A549 (cell line): ENCODE data around the gene C14orf132. TPM values are rescaled to one million over a fixed set of nuclear protein-coding genes. Genes with fewer than 3 reads are reported as not detected.

Source experiments
- ATAC-seq, 2 experiments: fragments of 200-7000 bp in 1 of 2; fragments of >200 bp in 1 of 2; cut with Nextera tagmentation in 1 of 2; cut with Tn5 transposase in 1 of 2; 3 replicates each; pipeline versions ENCODE4 v1.8.0 to v1.9.1; 2018 to 2020; ENCODE audit warnings: mild to moderate bottlenecking in 1 of 2, moderate library complexity in 1 of 2
- CTCF ChIA-PET: fragments of 300-600 bp; sonication (Branson Sonifier 250); formaldehyde crosslinking; extraction: SDS; loops from one replicate; lab custom pipeline; 2021; ENCODE audit warnings: antibody characterized with exemption, inconsistent platforms; lab: Yijun Ruan, JAX
- POLR2A ChIA-PET: fragments of 350-600 bp; formaldehyde crosslinking; extraction: SDS; loops from one replicate; lab custom pipeline; 2021; ENCODE audit warnings: antibody characterized with exemption, inconsistent platforms; lab: Yijun Ruan, JAX
- DNase-seq, 2 experiments: peaks; one replicate each; pipeline versions ENCODE4 v3.0.0 to v3.0.0-alpha.2; 2011 to 2016; ENCODE audit warnings: low read depth in 1 of 2, low spot score in 1 of 2
- FAIRE-seq: peaks from 2 replicates; lab custom pipeline; 2011; peaks lifted over from hg19 to GRCh38; lab: Jason Lieb, UNC
- H3K27ac ChIP-seq, 2 experiments: fragments of >200 bp; sonication (Bioruptor Twin); formaldehyde crosslinking; 3 replicates each; pipeline ENCODE4 v1.5.1; 2016 to 2017
- H3K4me1 ChIP-seq: fragments of >200 bp; sonication (Bioruptor Twin); formaldehyde crosslinking; 3 replicates; pipeline ENCODE4 v1.6.1; 2016
- H3K4me2 ChIP-seq: fragments of >200 bp; sonication (Bioruptor Twin); formaldehyde crosslinking; 3 replicates; pipeline ENCODE4 v1.6.1; 2016
- H3K4me3 ChIP-seq: fragments of >200 bp; sonication (Bioruptor Twin); formaldehyde crosslinking; 3 replicates; pipeline ENCODE4 v1.5.1; 2016
- H3K9me3 ChIP-seq: fragments of >200 bp; sonication (Bioruptor Twin); formaldehyde crosslinking; 3 replicates; pipeline ENCODE4 v1.6.1; 2016
- BHLHE40 ChIP-seq: IDR thresholded peaks from 2 replicates; pipeline ENCODE4 v1.6.1; 2012; ENCODE audit warnings: low read depth, low read length, inconsistent platforms
- CHD4 ChIP-seq: fragments of 200-600 bp; sonication (generic); IDR thresholded peaks from 2 replicates; pipeline ENCODE4 v1.6.1; 2016; ENCODE audit warnings: antibody characterized with exemption, mild to moderate bottlenecking, borderline replicate concordance
- CTCF ChIP-seq: fragments of >200 bp; sonication (Bioruptor Twin); formaldehyde crosslinking; IDR thresholded peaks from 3 replicates; pipeline ENCODE4 v1.5.1; 2016
- E2F6 ChIP-seq: IDR thresholded peaks from 2 replicates; pipeline ENCODE4 v1.6.1; 2012; ENCODE audit warnings: low read depth, borderline replicate concordance
- EP300 ChIP-seq, 2 experiments: fragments of >200 bp; sonication (Bioruptor Twin); formaldehyde crosslinking; IDR thresholded peaks; 2 replicates in 1 of 2; 3 replicates in 1 of 2; pipeline ENCODE4 v1.6.1; 2016 to 2017
- ESRRA ChIP-seq: fragments of 150-350 bp; IDR thresholded peaks from 2 replicates; pipeline ENCODE4 v1.6.1; 2014; ENCODE audit warnings: mild to moderate bottlenecking, low read length, borderline replicate concordance
- HEYL ChIP-seq: fragments of 250-450 bp; sonication (Bioruptor Pico); IDR thresholded peaks from 2 replicates; pipeline ENCODE4 v1.8.0; 2021; ENCODE audit warnings: mild to moderate bottlenecking, moderate library complexity
- HOXA7 ChIP-seq: fragments of 250-450 bp; sonication (Bioruptor Pico); IDR thresholded peaks from 2 replicates; pipeline ENCODE4 v1.5.0; 2020; ENCODE audit warnings: mild to moderate bottlenecking, moderate library complexity
- HOXB13 ChIP-seq: fragments of 250-450 bp; sonication (Bioruptor Pico); IDR thresholded peaks from 2 replicates; pipeline ENCODE4 v1.5.0; 2020; ENCODE audit warnings: low read depth, mild to moderate bottlenecking, moderate library complexity
- JUNB ChIP-seq: fragments of >200 bp; sonication (Bioruptor Twin); formaldehyde crosslinking; IDR thresholded peaks from 2 replicates; pipeline ENCODE4 v1.6.1; 2016
- KDM5A ChIP-seq: fragments of 200-600 bp; sonication (generic); IDR thresholded peaks from 2 replicates; pipeline ENCODE4 v1.6.1; 2016; ENCODE audit warnings: antibody characterized with exemption, mild to moderate bottlenecking
- MAFK ChIP-seq: fragments of 450-650 bp; IDR thresholded peaks from 2 replicates; pipeline ENCODE4 v1.6.1; 2014; ENCODE audit not compliant: partially characterized antibody
- MYC ChIP-seq: IDR thresholded peaks from 2 replicates; pipeline ENCODE4 v1.6.1; 2012; ENCODE audit warnings: mild to moderate bottlenecking, inconsistent platforms, low read length, improper control_type of control experiment, borderline replicate concordance
- NPAS2 ChIP-seq: fragments of 250-450 bp; sonication (Bioruptor Pico); IDR thresholded peaks from 2 replicates; pipeline ENCODE4 v1.8.0; 2022; ENCODE audit warnings: mild to moderate bottlenecking, moderate library complexity, borderline replicate concordance
- PHF8 ChIP-seq: fragments of 200-600 bp; sonication (generic); IDR thresholded peaks from 2 replicates; pipeline ENCODE4 v1.6.1; 2016; ENCODE audit warnings: low read depth, mild to moderate bottlenecking, antibody characterized with exemption, moderate library complexity, borderline replicate concordance
- POLR2A ChIP-seq: IDR thresholded peaks from 2 replicates; pipeline ENCODE4 v1.6.1; 2012; ENCODE audit warnings: mild to moderate bottlenecking, low read length
- RARB ChIP-seq: fragments of 250-450 bp; sonication (Bioruptor Pico); IDR thresholded peaks from 2 replicates; pipeline ENCODE4 v1.8.0; 2021; ENCODE audit warnings: mild to moderate bottlenecking, moderate library complexity
- RFX5 ChIP-seq: fragments of 450-650 bp; IDR thresholded peaks from 2 replicates; pipeline ENCODE4 v1.7.1; 2014; ENCODE audit warnings: antibody characterized with exemption, mild to moderate bottlenecking, moderate library complexity
- ZFP36 ChIP-seq: fragments of 450-650 bp; IDR thresholded peaks from 2 replicates; pipeline ENCODE4 v1.6.1; 2014; ENCODE audit warnings: borderline replicate concordance; ENCODE audit not compliant: partially characterized antibody
- WGBS: methylation state at CpG from one replicate; pipeline ENCODE4 v1.1.6; 2017; ENCODE audit errors: missing lambda C conversion rate; 5-methylcytosine and 5-hydroxymethylcytosine counted together
- polyA plus RNA-seq, 4 experiments: library from polyadenylated mRNA; depleted of rRNA in 3 of 4; stranded (reverse); fragments of >200 nt; fragmentation: RNase III in 1 of 4; extraction: RNeasy Plus Mini Kit Qiagen cat#74134 plus additional on column Dnase treatment in 1 of 4; gene quantifications; 2 replicates in 3 of 4; 3 replicates in 1 of 4; pipeline ENCODE4 v1.2.3, GENCODE V29; 2011 to 2017
- TF ChIP-seq, protein P1 (sequence below): fragments of 250-450 bp; sonication (Bioruptor Pico); IDR thresholded peaks from 2 replicates; pipeline ENCODE4 v1.5.0; 2020; ENCODE audit warnings: low read depth, mild to moderate bottlenecking, moderate library complexity
- TF ChIP-seq, protein P2 (sequence below): fragments of >200 bp; sonication (Bioruptor Twin); formaldehyde crosslinking; IDR thresholded peaks from 2 replicates; pipeline ENCODE4 v1.6.1; 2016
- TF ChIP-seq, protein P3 (sequence below): IDR thresholded peaks from 2 replicates; pipeline ENCODE4 v1.6.1; 2012
- TF ChIP-seq, protein P4 (sequence below): fragments of >200 bp; sonication (Bioruptor Twin); formaldehyde crosslinking; IDR thresholded peaks from 3 replicates; pipeline ENCODE4 v1.6.1; 2016

Gene C14orf132
- polyA plus RNA-seq, 2 of the 4 experiments (the other 2 are of a cell fraction), result 4.6 to 8.5 TPM

DNA sequence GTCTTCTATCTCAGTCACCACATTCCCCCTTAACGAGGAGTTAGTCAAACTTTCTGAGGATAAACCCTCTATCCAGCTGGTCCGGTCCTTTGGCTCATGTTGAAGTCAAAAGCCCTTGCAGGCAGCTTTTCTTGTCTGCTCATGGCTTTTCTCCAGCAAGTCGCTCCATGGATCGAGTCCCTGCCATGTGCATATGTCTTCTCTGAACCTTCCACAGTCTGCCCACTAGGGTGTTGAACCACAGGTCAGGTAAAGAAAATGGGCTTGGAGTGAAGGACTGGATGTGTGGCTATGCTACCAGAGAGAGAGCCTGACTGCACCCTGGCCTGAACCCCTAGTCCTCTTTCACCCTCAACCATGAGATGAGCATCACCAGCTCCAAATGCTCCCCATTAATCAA, 22.8 kb downstream of the C14orf132 start:
- DNase-seq, result no peak
- Histone ChIP-seq H3K4me2 (no peak overlapping the region), H3K27ac (no peak overlapping the region)
- FAIRE-seq, result no peak
- 66% methylated on average over 4 of the region's 4 CpGs for WGBS
- TF ChIP-seq KDM5A (no peak), NPAS2 (CRISPR knock-in tag) (no peak), MYC (no peak), EP300 (IDR thresholded peaks at IDR 0.05) (no peak), RARB (no peak), BHLHE40 (no peak), ZFP36 (no peak), MAFK (no peak), HOXA7 (CRISPR knock-in tag) (no peak), JUNB (no peak), ESRRA (no peak), POLR2A (no peak)
- TF ChIP-seq, protein P1, sequence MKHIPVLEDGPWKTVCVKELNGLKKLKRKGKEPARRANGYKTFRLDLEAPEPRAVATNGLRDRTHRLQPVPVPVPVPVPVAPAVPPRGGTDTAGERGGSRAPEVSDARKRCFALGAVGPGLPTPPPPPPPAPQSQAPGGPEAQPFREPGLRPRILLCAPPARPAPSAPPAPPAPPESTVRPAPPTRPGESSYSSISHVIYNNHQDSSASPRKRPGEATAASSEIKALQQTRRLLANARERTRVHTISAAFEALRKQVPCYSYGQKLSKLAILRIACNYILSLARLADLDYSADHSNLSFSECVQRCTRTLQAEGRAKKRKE, result no peak
- TF ChIP-seq, protein P2, sequence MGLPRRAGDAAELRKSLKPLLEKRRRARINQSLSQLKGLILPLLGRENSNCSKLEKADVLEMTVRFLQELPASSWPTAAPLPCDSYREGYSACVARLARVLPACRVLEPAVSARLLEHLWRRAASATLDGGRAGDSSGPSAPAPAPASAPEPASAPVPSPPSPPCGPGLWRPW, result no peak
- TF ChIP-seq, all 56 proteins: peak for 0
- ATAC-seq, result peak in 1 of 2 experiments; percentile 55; a peak in 2 of 6 replicates
- Histone ChIP-seq H3K4me1 (no peaks in the 10 kb centered on the region), H3K9me3 (no peaks in the 10 kb centered on the region), H3K4me3 (no peak overlapping the region)
- POLR2A ChIA-PET, result no interaction called here
- CTCF ChIA-PET, result interaction anchor here (0.7 to 3.7 kb wide), 6 partner anchors 10 to 68 kb away, joined by 3 to 27 read pairs (median 3); no protein-coding TSS in a partner anchor

- DNase-seq, result no peak
- 83% methylated on average over 6 of the region's 6 CpGs for WGBS
- POLR2A ChIA-PET, result no interaction called here
- H3K9me3 ChIP-seq, result no peaks in the 10 kb centered on the region
- no peak for FAIRE-seq
- TF ChIP-seq CTCF (no peak), HEYL (no peak), RFX5 (no peak), CHD4 (no peak), E2F6 (no peak), ZFP36 (no peak), PHF8 (no peak), MYC (no peak), HOXB13 (CRISPR knock-in tag) (no peak)
- TF ChIP-seq, protein P3, sequence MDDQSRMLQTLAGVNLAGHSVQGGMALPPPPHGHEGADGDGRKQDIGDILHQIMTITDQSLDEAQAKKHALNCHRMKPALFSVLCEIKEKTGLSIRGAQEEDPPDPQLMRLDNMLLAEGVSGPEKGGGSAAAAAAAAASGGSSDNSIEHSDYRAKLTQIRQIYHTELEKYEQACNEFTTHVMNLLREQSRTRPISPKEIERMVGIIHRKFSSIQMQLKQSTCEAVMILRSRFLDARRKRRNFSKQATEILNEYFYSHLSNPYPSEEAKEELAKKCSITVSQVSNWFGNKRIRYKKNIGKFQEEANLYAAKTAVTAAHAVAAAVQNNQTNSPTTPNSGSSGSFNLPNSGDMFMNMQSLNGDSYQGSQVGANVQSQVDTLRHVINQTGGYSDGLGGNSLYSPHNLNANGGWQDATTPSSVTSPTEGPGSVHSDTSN, result no peak
- TF ChIP-seq, protein P4, sequence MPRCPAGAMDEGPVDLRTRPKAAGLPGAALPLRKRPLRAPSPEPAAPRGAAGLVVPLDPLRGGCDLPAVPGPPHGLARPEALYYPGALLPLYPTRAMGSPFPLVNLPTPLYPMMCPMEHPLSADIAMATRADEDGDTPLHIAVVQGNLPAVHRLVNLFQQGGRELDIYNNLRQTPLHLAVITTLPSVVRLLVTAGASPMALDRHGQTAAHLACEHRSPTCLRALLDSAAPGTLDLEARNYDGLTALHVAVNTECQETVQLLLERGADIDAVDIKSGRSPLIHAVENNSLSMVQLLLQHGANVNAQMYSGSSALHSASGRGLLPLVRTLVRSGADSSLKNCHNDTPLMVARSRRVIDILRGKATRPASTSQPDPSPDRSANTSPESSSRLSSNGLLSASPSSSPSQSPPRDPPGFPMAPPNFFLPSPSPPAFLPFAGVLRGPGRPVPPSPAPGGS, result no peak
- TF ChIP-seq, all 56 proteins: peak for 0
- no peaks in the 10 kb centered on the region for H3K4me1 ChIP-seq
- no peak overlapping the region for H3K4me3 ChIP-seq
- H3K4me2 ChIP-seq, result no peak overlapping the region
- CTCF ChIA-PET, result interaction anchor here (0.7 to 1.8 kb wide), 6 partner anchors 10 to 68 kb away, joined by 3 to 5 read pairs (median 3); no protein-coding TSS in a partner anchor
- no peak for ATAC-seq
- H3K27ac ChIP-seq, result no peak overlapping the region
These were observed 23.3 kb downstream of the C14orf132 start for GRCh38 chr14:96062506-96062905.
